Tibial artery (tissue), 4 donors: ENCODE results near the gene KIRREL3.
A peak's percentile ranks its signal among the peaks of the same experiment; 100 is the strongest.

ENCODE experiments used
- DNase-seq, 2 donors: peaks; one replicate each; pipeline ENCODE4 v3.0.0-alpha.2; 2019
- H3K27ac ChIP-seq, 2 donors: fragments of 200-600 bp; sonication (generic) in 1 of 2; 1 replicate in 1 of 2; 2 replicates in 1 of 2; pipeline ENCODE4 v1.5.1; 2018 to 2019; ENCODE audit warnings: mild to moderate bottlenecking in 1 of 2
- H3K27me3 ChIP-seq, 2 donors: fragments of 200-600 bp; sonication (generic) in 1 of 2; one replicate each; pipeline versions ENCODE4 v1.5.1 to v1.6.0; 2016 to 2019
- H3K36me3 ChIP-seq, 3 donors: fragments of 200-600 bp; sonication (generic) in 2 of 3; one replicate each; pipeline ENCODE4 v1.5.1; 2016 to 2019; ENCODE audit warnings: mild to moderate bottlenecking in 2 of 3
- H3K4me1 ChIP-seq, 4 donors: fragments of 200-600 bp; sonication (generic) in 2 of 4; 1 replicate in 3 of 4; 2 replicates in 1 of 4; pipeline ENCODE4 v1.5.1; 2016 to 2019
- H3K4me3 ChIP-seq, 2 donors: fragments of 200-600 bp; sonication (generic) in 1 of 2; 1 replicate in 1 of 2; 2 replicates in 1 of 2; pipeline ENCODE4 v1.5.1; 2018 to 2019; ENCODE audit warnings: mild to moderate bottlenecking in 2 of 2
- H3K9me3 ChIP-seq, 3 donors: fragments of 200-600 bp; sonication (generic) in 1 of 3; one replicate each; pipeline ENCODE4 v1.5.1; 2016 to 2019
- CTCF ChIP-seq, 2 experiments: fragments of 200-600 bp in 1 of 2; fragments of 450-650 bp in 1 of 2; IDR thresholded peaks; one replicate each; pipeline ENCODE4 v1.5.1; 2017 to 2019; ENCODE audit warnings: antibody characterized with exemption in 2 of 2, mild to moderate bottlenecking in 1 of 2, moderate library complexity in 1 of 2
- intact Hi-C: fragments of 100-400 bp; cut with DNase I; formaldehyde crosslinking; loops from one replicate; pipeline ENCODE4 v1.15.0; 2023; ENCODE audit warnings: low total_unique reads

The KIRREL3 gene

GRCh38 chr11:126585774-126586491 lies 414.6 kb downstream of the KIRREL3 start:
- Histone ChIP-seq H3K36me3 (no peaks in the 10 kb centered on the region), H3K27me3 (peaks cover 0 to 34% of the 10 kb centered on the region in 2 donors), H3K27ac (no peak overlapping the region), H3K9me3 (no peaks in the 10 kb centered on the region), H3K4me1 (peaks cover 0 to 14% (median 7%) of the 10 kb centered on the region in 4 donors), H3K4me3 (peak overlapping the region; percentile 19 to 40)
- TF ChIP-seq CTCF (IDR thresholded peaks at IDR 0.05), result no peak
- intact Hi-C loops, result no loop called here
- DNase-seq, result peak; percentile 71 to 79

GRCh38 chr11:126585388-126585773 lies 415.2 kb downstream of the KIRREL3 start:
- intact Hi-C loops, result no loop called here
- H3K27ac ChIP-seq, result no peak overlapping the region
- no peak for DNase-seq
- H3K27me3 ChIP-seq, result peaks cover 0 to 31% of the 10 kb centered on the region in 2 donors
- peaks cover 0 to 14% (median 7%) of the 10 kb centered on the region in 4 donors for H3K4me1 ChIP-seq
- no peaks in the 10 kb centered on the region for H3K36me3 ChIP-seq
- H3K9me3 ChIP-seq, result no peaks in the 10 kb centered on the region
- peak overlapping the region; percentile 19 to 40 for H3K4me3 ChIP-seq
- no peak for TF ChIP-seq CTCF (IDR thresholded peaks at IDR 0.05)

- Histone ChIP-seq H3K27me3 (peaks cover 0 to 18% of the 10 kb centered on the region in 2 donors), H3K27ac (no peak overlapping the region), H3K36me3 (no peaks in the 10 kb centered on the region), H3K9me3 (no peaks in the 10 kb centered on the region), H3K4me3 (no peak overlapping the region), H3K4me1 (peaks cover 0 to 14% (median 7%) of the 10 kb centered on the region in 4 donors)
- intact Hi-C loops, result no loop called here
- no peak for TF ChIP-seq CTCF (IDR thresholded peaks at IDR 0.05)
- no peak for DNase-seq
These were observed 416.8 kb downstream of the KIRREL3 start for GRCh38 chr11:126583594-126584427.

- intact Hi-C loops, result no loop called here
- Histone ChIP-seq H3K4me1 (peaks cover 0 to 14% (median 7%) of the 10 kb centered on the region in 4 donors), H3K4me3 (no peak overlapping the region), H3K36me3 (no peaks in the 10 kb centered on the region), H3K9me3 (no peaks in the 10 kb centered on the region), H3K27me3 (peaks cover 0 to 14% of the 10 kb centered on the region in 2 donors), H3K27ac (no peak overlapping the region)
- no peak for TF ChIP-seq CTCF (IDR thresholded peaks at IDR 0.05)
- no peak for DNase-seq
These were observed 417.5 kb downstream of the KIRREL3 start for GRCh38 chr11:126583101-126583500.

- Histone ChIP-seq H3K4me3 (no peak overlapping the region), H3K27ac (no peak overlapping the region), H3K27me3 (peaks cover 0 to 10% of the 10 kb centered on the region in 2 donors), H3K4me1 (peaks cover 0 to 14% (median 7%) of the 10 kb centered on the region in 4 donors), H3K36me3 (no peaks in the 10 kb centered on the region), H3K9me3 (no peaks in the 10 kb centered on the region)
- intact Hi-C loops, result no loop called here
- TF ChIP-seq CTCF (IDR thresholded peaks at IDR 0.05), result no peak
- DNase-seq, result no peak
These were observed 418.5 kb downstream of the KIRREL3 start for GRCh38 chr11:126581871-126582648.
